GM23248 (cell line): ENCODE data around the gene FOXRED1.

Experiments
- EZH2 ChIP-seq: fragments of 200-600 bp; sonication (generic); IDR thresholded peaks from 2 replicates; pipeline ENCODE4 v1.6.1; 2018; ENCODE audit warnings: antibody characterized with exemption, mild to moderate bottlenecking; ENCODE audit not compliant: insufficient read depth, poor library complexity, severe bottlenecking
- EZH2phosphoT487 ChIP-seq: fragments of 200-600 bp; sonication (generic); IDR thresholded peaks from 2 replicates; pipeline ENCODE4 v1.6.1; 2018; ENCODE audit warnings: antibody characterized with exemption, moderate library complexity, mild to moderate bottlenecking, low read depth; ENCODE audit not compliant: insufficient read depth

DNA sequence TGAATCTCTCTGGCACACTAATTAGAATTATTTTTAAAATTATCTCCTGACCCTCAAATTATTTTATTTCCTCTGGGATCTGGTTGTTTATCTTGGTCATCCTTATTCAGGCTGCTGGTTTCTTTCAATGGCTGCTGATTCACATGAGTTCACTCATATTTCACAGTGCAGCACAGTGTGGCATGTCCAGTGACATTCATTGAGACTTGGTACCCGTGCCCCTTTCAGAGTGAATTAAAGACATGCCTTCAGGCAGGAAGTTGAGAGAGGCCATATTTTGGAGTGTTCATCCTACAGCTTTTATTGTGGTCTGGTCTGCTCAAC lies 48.4 kb downstream of the FOXRED1 start:
- TF ChIP-seq EZH2 (no peak), EZH2phosphoT487 (no peak)
